GM18517 (cell line): ENCODE measurements around the gene SYNE1.
A peak's percentile ranks its signal among the peaks of the same experiment; 100 is the strongest.
"Not testable (repeated sequence)": the region's sequence is repeated elsewhere in the genome, so short reads cannot be mapped to it uniquely, and the experiment has no call there.

Experiments
- ATAC-seq: cut with Tn5 transposase; IDR thresholded peaks from one replicate; pipeline ENCODE4 v1.9.1; 2021; ENCODE audit warnings: mild to moderate bottlenecking, moderate library complexity; ENCODE audit not compliant: unreplicated experiment

Gene SYNE1

DNA sequence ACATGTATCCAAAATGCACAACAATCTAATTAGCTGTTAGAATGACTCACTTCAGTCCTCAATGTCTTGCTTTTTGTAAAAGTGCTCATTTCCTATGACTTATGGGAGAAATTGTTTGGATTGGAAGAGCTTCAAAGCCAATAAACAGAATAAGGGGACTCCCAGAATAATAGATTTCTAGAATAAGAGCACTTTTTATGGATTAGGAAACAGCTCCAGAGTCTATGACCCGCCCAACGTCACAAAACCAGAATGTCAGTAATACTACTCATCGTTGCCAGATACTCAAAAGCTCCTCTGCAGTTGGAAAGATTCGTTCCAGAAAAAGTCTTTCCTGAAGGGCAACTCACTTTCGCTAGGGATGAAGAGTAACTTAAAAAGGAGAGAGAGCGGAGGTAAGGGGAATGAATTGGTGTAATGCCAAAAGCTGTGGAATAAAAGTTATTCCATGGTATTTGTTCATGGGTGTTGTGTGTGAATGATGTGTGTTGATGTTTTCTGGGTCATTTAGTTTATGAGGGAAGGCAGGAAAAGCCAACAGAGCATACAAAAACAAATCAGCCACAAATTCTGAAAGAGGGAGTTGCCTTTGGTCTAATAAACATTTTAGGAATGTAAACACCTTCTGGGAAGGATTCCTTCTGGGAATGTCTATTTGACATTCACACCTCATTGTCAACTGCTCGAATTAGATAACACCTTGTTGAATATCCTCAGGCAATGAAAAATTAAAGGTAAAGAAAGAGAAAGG lies 64.6 kb downstream of the SYNE1 start:
- ATAC-seq: no peak

DNA sequence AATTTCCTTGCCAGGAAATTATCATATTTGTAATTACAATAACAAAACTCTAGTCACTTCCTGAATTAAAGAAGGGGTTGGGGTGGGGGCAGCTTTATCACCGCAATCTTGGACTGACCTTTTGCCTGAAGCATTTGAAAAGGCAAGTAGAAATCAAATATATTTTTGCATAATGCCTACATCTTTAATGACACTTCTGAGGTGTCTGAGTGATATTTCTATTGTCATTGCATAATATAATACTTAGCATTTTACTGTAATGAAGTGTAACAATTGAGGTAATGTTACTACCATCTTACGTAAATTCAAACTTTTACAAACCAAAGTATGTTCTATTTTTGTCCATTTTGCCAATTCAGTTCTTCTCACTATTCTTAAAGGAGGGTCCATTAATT lies 65.2 kb downstream of the SYNE1 start:
- no peak for ATAC-seq

DNA sequence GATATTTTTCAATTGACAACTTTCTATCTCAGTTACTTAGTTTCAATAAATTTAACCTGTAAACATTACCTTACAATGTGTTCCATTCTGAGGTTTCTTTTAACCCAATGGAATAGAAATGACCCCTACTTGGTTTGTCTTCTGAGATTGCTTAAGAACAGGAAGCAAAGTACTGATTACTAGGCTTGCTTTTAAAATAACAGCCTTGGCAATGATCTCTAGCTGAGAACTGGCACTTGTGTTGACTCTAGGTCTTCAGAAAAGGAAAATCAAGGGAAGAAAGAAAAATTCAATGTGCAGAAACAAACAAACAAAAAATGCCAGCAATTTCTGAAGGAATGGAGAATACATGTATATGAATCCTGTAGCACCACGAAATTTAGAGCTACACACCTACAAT lies 66.1 kb downstream of the SYNE1 start:
- no peak for ATAC-seq

DNA sequence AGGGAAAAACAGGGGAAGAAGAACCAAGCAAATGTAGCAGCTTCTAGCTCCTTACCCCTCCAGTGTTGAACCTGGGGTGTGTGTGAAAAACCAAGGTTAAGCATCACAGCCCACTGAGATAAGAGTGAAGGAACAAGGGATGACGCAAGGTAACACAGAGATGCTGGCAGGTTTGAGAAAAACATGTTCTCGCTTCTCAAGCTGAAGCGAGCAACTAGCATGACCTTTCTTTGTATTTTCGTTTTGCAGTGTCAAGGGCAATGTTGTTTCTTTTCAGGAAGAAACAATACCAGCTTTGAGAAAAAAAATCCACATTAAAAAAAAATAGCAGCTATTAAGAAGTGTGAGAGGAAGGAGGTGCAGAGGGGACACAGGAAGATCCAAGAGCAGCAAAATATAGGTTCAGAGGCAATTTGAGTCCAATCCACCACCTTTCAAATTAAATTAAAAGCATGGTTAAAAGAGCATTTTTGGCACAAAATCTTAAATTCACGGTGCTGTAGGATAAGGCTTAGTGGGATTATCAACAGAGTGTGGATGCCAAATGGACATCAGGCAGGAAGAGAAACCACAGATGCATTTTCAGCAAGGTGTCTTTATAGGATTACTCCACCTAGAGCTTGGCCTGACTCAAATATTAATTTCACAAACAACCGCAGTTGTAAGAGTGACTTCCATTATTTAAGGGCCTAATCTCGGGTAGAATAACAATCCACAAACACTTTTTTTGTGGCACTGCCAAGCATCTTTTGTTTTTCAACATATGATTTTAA lies 70.9 kb downstream of the SYNE1 start:
- no peak for ATAC-seq

DNA sequence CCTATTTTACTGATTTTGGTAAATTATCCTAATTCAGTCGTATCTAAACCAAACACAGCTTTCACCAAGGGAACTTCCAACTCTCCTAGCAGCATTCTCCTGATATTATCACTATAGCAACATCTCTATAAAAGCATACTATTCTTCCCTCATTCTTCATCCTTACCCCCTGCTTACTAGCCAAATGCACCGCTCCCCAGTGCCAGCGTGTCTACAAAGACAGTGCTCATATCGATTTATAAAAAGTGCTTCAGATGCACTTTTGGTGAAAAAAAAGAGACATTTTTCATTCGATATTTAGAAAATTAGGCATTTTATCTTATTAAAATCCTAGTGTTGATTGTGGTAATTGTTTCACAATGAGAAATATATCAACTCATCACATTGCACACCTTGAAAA lies 74.0 kb downstream of the SYNE1 start:
- no peak for ATAC-seq

DNA sequence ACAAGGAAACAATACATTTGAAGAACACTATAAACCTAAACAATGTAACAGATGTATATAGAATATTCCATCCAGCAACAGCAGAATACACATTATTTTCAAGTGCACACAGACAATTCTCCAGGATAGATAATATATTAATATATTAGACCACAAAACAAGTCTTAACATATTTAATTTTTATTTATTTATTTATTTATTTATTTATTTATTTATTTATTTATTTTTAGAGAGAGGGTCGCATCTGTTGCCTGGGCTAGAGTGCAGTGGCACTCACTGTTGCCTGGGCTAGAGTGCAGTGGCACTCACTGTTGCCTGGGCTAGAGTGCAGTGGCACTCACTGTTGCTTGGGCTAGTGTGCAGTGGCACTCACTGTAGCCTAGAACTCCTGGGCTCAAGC lies 78.4 kb downstream of the SYNE1 start:
- not testable (repeated sequence) for ATAC-seq

DNA sequence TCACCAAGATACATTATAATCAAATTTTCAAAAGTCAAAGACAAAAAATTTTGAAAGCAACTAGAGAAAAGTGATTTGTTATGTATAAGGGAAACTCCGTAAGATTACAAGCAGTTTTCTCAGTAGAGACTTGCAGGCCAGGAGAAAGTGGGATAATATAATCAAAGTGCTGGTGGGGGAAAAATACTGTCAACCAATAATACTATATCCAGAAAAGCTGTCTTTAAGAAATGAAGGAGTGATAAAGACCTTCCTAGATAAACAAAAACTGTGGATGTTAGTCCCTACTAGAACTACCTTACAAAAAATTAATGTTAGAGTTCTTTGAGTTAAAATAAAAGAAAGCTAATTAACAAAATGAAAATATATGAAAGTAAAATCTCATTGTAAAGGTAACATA lies 79.7 kb downstream of the SYNE1 start:
- ATAC-seq: no peak

DNA sequence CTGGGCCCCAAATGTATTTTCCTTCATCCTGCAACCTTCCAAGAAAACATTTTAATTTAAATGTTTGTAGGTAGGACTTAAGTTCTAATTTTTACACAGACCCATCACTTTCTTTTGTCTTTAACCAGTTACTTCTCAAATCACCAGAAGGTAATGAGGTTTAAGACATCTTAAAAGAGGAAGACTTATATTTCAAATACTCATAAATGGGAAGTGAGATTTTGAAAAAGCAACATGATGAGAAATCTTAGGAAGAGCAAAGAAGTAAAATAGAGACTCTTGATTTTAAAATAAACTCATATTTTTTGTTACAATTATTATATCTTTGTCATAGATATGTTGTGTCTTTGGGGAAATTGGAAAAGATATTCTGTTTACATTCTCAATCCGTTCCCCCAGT lies 82.3 kb downstream of the SYNE1 start:
- no peak for ATAC-seq

DNA sequence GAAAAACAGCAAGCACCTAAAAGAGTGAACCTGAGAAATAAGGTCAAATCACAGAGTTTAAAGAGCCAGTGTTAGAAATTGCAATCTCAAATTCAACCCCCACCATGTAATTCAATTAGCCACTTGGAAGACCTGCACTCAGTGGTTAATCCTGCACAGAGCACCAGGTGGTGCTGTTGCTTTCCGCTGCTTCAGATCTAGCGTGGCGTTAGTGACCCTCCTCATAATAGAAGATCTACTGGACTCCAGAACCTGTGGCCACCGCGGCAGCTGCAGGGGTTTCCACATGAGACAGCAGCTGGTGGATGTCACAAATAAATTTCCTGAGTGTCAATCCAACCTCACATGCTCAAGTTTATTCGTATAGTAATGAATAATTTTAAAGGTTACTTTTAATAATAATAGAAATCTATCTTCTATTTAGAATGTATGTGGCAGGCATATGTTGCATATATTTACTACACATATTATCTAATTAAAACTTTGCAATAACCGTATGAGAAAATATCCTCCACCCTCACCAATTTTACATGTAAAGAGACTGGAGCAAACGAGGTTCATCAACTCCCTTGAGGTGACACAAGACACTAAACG lies 84.4 kb downstream of the SYNE1 start:
- ATAC-seq: peak; percentile 84

DNA sequence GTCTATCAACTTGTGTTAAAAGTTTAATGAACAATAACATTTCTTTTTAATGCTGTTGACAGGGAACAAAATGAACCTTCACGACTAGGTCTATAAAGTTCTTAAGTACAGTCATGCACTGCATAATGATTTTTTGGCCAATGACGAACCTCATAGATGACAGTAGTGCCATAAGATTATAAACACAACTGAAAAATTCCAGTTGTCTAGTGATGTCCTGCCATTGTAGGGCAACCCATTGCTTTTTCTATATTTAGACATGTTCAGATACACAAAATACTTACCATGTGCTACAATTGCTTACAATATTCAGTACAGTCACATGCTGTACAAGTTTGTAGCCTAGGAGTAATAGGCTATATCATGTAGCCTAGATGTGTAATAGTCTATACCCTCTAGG lies 93.6 kb downstream of the SYNE1 start:
- ATAC-seq: no peak

DNA sequence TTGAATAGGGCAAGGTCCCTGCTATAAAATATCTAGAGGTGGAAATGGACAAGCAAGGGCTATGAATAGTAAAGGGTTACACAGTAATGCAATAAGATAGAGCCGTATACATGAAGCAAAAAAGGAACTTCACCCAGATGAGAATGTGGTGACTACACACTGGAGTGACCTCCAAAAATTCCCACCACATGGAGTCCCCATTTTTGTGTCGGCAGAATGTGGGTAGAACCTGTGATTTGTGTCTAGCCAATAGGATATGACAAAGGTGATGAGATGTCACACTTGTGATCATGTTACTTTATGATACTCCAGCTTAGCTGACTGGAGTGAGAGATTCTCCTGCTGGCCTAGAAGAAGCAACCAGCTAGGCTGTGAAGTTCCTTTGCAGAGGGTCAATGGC lies 96.8 kb downstream of the SYNE1 start:
- ATAC-seq: no peak

DNA sequence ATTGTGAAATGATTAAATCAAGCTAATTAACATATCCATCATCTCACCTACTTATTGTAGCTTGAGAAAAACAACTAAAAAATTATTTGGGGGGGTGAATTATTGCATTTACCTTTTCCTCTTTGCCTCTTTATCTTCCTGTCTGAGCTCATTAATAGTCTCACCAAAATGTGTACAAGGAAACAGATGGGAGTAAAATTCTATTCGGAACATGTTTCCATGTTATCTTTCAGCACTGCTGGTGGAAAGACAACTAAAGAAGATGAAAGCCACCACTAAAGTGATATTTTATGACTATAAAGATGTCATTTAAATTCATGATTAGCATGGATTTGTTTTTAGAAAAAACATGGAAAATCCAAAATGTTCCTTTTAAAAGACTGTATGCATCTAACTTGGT lies 102.6 kb downstream of the SYNE1 start:
- no peak for ATAC-seq

DNA sequence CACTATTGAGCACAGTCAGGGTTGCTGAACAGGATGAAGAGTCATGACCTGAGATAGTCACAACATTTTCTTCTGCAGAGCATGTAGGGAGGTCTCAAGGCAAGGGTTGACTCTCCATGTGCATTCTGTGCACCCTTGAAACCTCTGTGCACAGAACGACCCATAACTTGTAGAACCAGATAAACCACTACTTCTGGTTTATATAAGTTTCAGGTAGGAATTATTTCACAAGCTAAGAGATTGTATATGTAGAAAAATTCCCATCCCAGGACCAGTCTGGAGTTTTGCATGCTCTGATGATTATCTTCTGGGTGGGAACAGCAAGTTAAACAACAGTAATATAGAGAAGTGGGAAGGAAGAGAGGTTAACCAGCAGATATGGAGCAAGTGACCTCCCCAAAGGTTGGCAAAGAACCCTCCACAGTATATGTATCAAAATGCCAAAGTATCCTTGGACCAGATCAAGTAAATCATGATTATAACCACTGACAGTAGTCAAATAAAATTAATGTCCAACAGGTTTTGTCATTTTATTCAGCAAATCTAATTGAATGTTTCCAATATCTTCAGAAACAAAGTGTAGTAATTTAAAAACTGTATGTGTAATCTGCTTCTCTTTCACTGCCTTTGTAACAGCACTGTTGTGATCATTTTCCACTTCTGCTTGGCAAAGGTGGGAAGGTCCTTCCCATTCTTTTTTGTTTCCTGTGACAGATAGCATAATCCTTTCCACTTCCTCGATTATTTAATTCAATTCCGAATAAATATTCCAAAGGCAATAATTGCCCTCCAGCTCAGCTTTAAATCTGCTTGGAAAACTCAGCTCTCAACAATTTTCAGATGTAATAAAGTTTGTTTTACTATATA lies 104.4 kb downstream of the SYNE1 start:
- ATAC-seq: no peak

DNA sequence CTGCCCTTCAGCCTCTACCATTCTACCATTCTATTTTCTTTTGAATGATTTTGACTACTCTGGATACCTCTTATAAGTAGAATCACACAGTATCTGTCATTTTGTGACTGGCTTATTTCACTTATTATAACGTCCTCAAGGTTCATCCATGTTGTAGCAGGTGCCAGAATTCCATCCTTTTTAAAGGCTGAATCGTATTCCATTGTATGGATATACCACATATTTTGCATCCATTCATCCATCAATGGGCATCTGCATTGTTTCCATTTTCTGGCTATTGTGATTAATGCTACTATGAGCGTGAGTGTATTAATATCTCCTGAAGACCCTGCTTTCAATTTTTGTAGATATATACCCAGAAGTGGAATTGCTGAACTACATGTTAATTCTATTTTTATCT lies 105.5 kb downstream of the SYNE1 start:
- ATAC-seq: no peak

DNA sequence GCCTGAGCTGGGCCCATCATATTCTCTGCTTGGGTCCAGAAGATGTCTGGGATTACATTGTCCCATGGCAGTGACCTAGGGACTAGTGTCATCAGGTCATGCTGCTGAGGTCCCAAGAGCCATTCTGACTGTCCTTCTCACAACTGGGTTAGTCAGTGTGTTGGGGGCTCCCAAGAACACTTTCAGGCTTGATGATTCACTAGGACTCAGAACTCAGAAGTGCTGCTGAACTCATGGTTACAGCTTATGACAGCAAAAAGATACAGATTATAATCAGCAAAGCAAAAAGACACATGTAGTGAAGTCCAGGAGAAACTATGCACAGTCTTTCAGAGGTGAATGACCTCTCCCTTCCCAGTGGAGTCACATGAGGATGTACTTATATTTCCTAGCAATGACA lies 107.8 kb downstream of the SYNE1 start:
- ATAC-seq: no peak

DNA sequence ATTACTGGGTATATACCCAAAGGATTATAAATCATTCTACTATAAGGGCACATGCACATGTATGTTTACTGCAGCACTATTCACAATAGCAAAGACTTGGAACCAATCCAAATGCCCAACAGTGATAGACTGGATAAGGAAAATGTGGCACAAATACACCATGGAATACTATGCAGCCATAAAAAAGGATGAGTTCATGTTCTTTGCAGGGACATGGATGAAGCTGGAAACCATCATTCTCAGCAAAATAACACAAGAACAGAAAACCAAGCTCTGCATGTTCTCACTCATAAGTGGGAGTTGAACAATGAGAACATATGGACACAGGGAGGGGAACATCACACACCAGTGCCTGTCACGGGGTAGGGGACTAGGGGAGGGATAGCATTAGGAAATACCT lies 123.0 kb downstream of the SYNE1 start:
- not testable (repeated sequence) for ATAC-seq

DNA sequence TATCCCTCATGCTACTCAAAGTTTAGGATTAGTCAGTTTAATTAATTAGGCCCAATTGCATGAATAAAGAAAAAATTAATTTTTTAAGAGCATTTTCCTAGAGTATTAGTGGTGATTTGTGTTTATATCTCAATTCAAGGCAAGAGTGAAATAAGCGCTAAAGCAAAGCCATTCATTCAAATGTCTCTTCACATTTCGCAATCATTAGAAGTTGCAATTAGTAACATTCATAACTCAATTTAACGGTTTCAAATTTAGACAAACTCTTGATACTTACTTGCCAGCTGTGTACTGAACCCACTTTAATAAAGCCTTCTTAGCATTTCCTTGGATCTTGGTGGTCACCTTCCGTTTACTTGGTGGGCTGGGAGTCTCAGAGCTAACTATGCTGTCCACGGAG lies 127.2 kb downstream of the SYNE1 start:
- ATAC-seq: no peak

DNA sequence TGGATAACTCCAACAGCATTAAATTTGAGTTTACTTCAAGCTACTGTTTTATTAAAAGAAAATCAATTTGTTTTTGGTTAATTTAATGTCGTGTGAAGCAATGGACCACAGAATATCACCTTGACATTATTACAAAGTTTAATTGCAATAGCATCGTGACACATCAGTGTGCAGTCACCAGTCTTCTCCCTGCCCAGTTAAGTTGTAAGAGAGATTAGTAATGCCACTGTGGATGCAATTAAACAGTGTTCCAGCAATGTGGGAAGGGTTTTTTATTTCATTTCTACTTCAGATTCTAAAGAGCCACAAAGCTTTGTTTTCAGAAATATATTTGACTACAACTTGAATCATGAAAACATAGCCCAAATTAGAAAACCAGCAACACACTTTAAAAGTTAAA lies 128.7 kb downstream of the SYNE1 start:
- no peak for ATAC-seq

DNA sequence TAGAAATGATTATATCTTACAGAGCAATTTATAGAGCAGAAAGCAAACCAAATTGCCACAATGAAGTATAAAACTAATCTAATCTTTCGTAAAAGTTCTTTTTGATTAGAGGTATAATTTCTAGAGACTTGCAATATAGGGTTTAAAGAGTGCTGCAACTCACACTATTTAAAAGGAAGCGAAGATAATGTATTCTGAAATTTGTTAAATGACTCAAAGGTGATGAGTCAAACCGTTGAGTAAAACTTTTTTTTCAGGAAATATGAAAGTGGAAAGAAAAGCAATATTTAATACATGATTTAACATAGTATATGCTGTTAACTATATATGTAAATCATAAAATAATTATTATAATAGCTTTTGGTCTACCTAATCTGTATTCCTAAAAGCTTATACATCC lies 133.6 kb downstream of the SYNE1 start:
- ATAC-seq: no peak

DNA sequence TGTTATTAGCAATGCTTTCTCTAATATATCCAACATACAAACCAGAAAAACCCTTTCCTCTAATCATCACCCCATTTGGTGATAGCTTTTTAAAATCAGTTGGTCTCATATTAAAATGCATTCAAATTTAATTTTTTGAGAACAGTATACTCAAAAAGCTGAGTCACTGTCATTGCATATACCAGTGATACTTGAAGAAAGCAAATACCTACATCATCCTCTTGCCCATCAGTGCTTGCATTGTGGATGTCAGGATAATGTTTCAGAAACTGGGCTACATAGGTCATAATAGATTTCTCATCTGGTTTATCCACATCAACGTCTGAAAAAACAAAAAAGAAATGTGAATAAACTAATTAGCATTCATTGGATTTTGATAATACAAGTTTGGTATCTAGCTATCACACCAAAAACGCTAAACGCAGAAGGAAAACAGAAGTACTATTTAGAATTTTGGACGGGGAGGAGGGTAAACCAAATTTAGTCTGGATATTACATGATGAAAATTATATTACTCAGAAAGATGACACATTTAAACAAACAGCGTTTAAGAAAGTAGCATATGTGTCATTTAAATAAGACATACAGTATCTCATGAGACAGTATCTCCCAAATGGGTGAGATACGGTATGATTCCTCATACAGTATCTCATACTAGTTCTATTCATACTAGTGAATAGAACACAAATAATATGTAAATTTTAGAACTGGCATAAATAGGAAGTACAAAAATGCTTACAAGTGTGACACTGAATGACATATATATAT lies 134.6 kb downstream of the SYNE1 start:
- ATAC-seq: no peak

DNA sequence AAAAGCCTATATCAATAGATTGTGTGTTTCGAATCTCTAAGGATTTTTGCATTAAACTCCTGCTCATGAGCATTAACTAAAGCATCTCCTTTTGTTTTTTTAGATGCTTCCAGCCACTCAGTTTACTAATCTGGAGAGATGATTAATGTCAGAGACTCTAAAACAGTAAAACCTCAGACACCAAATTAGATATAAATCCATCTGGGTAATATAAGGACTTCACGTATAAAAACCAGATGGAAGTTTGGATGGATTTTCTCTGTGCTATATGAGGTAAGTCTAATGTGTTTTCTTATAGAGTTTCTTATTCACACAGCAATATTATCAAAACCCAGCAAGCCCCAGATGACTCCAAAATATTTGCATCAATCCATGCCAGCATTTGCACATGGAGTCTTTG lies 137.2 kb downstream of the SYNE1 start:
- no peak for ATAC-seq
